Esophagus muscularis mucosa (tissue), 4 donors: ENCODE measurements around the gene CDC42BPA. TPM values are rescaled to one million over a fixed set of nuclear protein-coding genes. Genes with fewer than 3 reads are reported as not detected.

Experiments used
- DNase-seq: peaks from one replicate; pipeline ENCODE4 v3.0.0-alpha.2; 2017; ENCODE audit errors: extremely low spot score
- H3K27ac ChIP-seq, 4 donors: fragments of 200-600 bp; sonication (generic); replicated peaks in 1 of 4; 1 replicate in 3 of 4; 2 replicates in 1 of 4; pipeline ENCODE4 v1.5.1; 2016 to 2019; ENCODE audit warnings: mild to moderate bottlenecking in 1 of 4
- H3K27me3 ChIP-seq, 4 donors: fragments of 200-600 bp; sonication (generic); one replicate each; pipeline versions ENCODE4 v1.5.1 to v1.6.0; 2016 to 2019
- H3K36me3 ChIP-seq, 4 donors: fragments of 200-600 bp; sonication (generic); one replicate each; pipeline ENCODE4 v1.5.1; 2016 to 2019
- H3K4me1 ChIP-seq, 4 donors: fragments of 200-600 bp; sonication (generic); one replicate each; pipeline ENCODE4 v1.5.1; 2016 to 2019
- H3K4me3 ChIP-seq, 4 donors: fragments of 200-600 bp; sonication (generic); 1 replicate in 2 of 4; 2 replicates in 2 of 4; pipeline ENCODE4 v1.5.1; 2016 to 2019; ENCODE audit warnings: mild to moderate bottlenecking in 4 of 4, moderate library complexity in 1 of 4
- H3K9me3 ChIP-seq, 4 donors: fragments of 200-600 bp; sonication (generic); 1 replicate in 3 of 4; 2 replicates in 1 of 4; pipeline ENCODE4 v1.5.1; 2016 to 2019
- CTCF ChIP-seq, 3 experiments: fragments of 200-600 bp in 2 of 3; fragments of 450-650 bp in 1 of 3; sonication (generic) in 2 of 3; IDR thresholded peaks; one replicate each; pipeline ENCODE4 v1.5.1; 2017 to 2019; ENCODE audit warnings: antibody characterized with exemption in 3 of 3, mild to moderate bottlenecking in 2 of 3, moderate library complexity in 1 of 3
- EP300 ChIP-seq: sonication (generic); formaldehyde crosslinking; IDR thresholded peaks from one replicate; pipeline ENCODE4 v1.6.1; 2017; ENCODE audit warnings: antibody characterized with exemption
- POLR2A ChIP-seq: fragments of 450-650 bp; IDR thresholded peaks from one replicate; pipeline ENCODE4 v1.6.1; 2017; ENCODE audit warnings: antibody characterized with exemption, moderate library complexity, mild to moderate bottlenecking, low read depth
- POLR2AphosphoS5 ChIP-seq, 2 donors: sonication (generic); formaldehyde crosslinking; IDR thresholded peaks; one replicate each; pipeline ENCODE4 v1.6.1; 2017; ENCODE audit warnings: antibody characterized with exemption in 2 of 2
- WGBS: methylation state at CpG from one replicate; pipeline ENCODE4 v1.1.5; 2018; 5-methylcytosine and 5-hydroxymethylcytosine counted together
- intact Hi-C: fragments of 100-400 bp; cut with DNase I; formaldehyde crosslinking; loops from one replicate; pipeline ENCODE4 v1.15.1; 2023
- total RNA-seq, 4 donors: library from RNA; depleted of rRNA; stranded (reverse); fragments of >200 nt; gene quantifications; one replicate each; pipeline versions ENCODE4 v1.1.0 to v1.2.1, GENCODE V29; 2016

The CDC42BPA gene
- total RNA-seq, 4 donors from 2014 or later, result 59.5 to 72.2 (median 69.7) TPM

- intact Hi-C loops, result no loop called here
- 82% methylated on average over 11 of the region's 20 CpGs for whole genome bisulfite sequencing
- H3K4me1 ChIP-seq, result peaks cover 38 to 65% (median 56%) of the 10 kb centered on the region in 4 donors
- no peak overlapping the region for H3K4me3 ChIP-seq
- DNase-seq, result peak; percentile 84
- TF ChIP-seq POLR2AphosphoS5 (IDR thresholded peaks at IDR 0.05), result no peak
- TF ChIP-seq CTCF (IDR thresholded peaks at IDR 0.05), result no peak
- no peak for TF ChIP-seq POLR2A
- no peak for TF ChIP-seq EP300
- H3K27ac ChIP-seq, result peak overlapping the region in 3 of 4 donors; percentile 20 to 81 (median 20)
- H3K36me3 ChIP-seq, result peaks cover 25 to 77% (median 68%) of the 10 kb centered on the region in 4 donors
- no peaks in the 10 kb centered on the region for H3K27me3 ChIP-seq
- no peaks in the 10 kb centered on the region for H3K9me3 ChIP-seq
These were observed 333.0 kb downstream of the CDC42BPA start for GRCh38 chr1:226985239-226985838.

- Histone ChIP-seq H3K27me3 (no peaks in the 10 kb centered on the region), H3K9me3 (no peaks in the 10 kb centered on the region), H3K36me3 (peaks cover 25 to 84% (median 72%) of the 10 kb centered on the region in 4 donors), H3K27ac (peak overlapping the region in 3 of 4 donors; percentile 20 to 81 (median 20)), H3K4me1 (peaks cover 35 to 67% (median 52%) of the 10 kb centered on the region in 4 donors), H3K4me3 (no peak overlapping the region)
- WGBS, result 84% methylated on average over 9 of the region's 18 CpGs
- TF ChIP-seq EP300 (no peak), POLR2A (no peak), POLR2AphosphoS5 (IDR thresholded peaks at IDR 0.05) (no peak), CTCF (IDR thresholded peaks at IDR 0.05) (no peak)
- intact Hi-C loops, result no loop called here
- peak; percentile 79 for DNase-seq
These were observed 333.6 kb downstream of the CDC42BPA start for GRCh38 chr1:226984521-226985238.

GRCh38 chr1:226983992-226984364 is 334.3 kb downstream of the CDC42BPA start:
- no peak for TF ChIP-seq POLR2AphosphoS5 (IDR thresholded peaks at IDR 0.05)
- no peak for TF ChIP-seq EP300
- TF ChIP-seq CTCF (IDR thresholded peaks at IDR 0.05), result no peak
- TF ChIP-seq POLR2A, result no peak
- Histone ChIP-seq H3K27ac (peak overlapping the region in 3 of 4 donors; percentile 20 to 81 (median 52)), H3K36me3 (peaks cover 25 to 91% (median 78%) of the 10 kb centered on the region in 4 donors), H3K27me3 (no peaks in the 10 kb centered on the region), H3K4me3 (no peak overlapping the region), H3K4me1 (peaks cover 30 to 66% (median 48%) of the 10 kb centered on the region in 4 donors), H3K9me3 (no peaks in the 10 kb centered on the region)
- peak; percentile 90 for DNase-seq
- intact Hi-C loops, result no loop called here
- WGBS, result 69% methylated on average over 3 of the region's 5 CpGs

- Histone ChIP-seq H3K27ac (peak overlapping the region in 3 of 4 donors; percentile 20 to 81 (median 52)), H3K36me3 (peaks cover 25 to 96% (median 82%) of the 10 kb centered on the region in 4 donors), H3K4me3 (no peak overlapping the region), H3K9me3 (no peaks in the 10 kb centered on the region), H3K4me1 (peaks cover 25 to 68% (median 44%) of the 10 kb centered on the region in 4 donors), H3K27me3 (no peaks in the 10 kb centered on the region)
- intact Hi-C loops, result no loop called here
- no peak for DNase-seq
- 94% methylated on average over 13 of the region's 18 CpGs for WGBS
- TF ChIP-seq EP300, result no peak
- no peak for TF ChIP-seq POLR2A
- TF ChIP-seq CTCF (IDR thresholded peaks at IDR 0.05), result no peak
- no peak for TF ChIP-seq POLR2AphosphoS5 (IDR thresholded peaks at IDR 0.05)
These were observed 334.9 kb downstream of the CDC42BPA start for GRCh38 chr1:226983247-226983991.
